ENCODE data around the gene DNAJC1. TPM values are rescaled to one million over a fixed set of nuclear protein-coding genes. Genes with fewer than 3 reads are reported as not detected.

DNAJC1 gene
- total RNA-seq, 1 donor from 2014 or later = 40.0 TPM

GRCh38 chr10:21904930-21905329 lies 98.6 kb downstream of the DNAJC1 start:
- H3K9me3 ChIP-seq = no peaks in the 10 kb centered on the region
- intact Hi-C loops (cut with DNase I) = no loop called here
- no peak overlapping the region for H3K4me3 ChIP-seq
- H3K4me1 ChIP-seq = no peaks in the 10 kb centered on the region
- no peak for DNase-seq (ENCODE audit: extremely low spot score in 2 of 2)
- H3K36me3 ChIP-seq = no peaks in the 10 kb centered on the region
- no peak for TF ChIP-seq POLR2A (IDR thresholded peaks at IDR 0.05)
- TF ChIP-seq, protein P1, sequence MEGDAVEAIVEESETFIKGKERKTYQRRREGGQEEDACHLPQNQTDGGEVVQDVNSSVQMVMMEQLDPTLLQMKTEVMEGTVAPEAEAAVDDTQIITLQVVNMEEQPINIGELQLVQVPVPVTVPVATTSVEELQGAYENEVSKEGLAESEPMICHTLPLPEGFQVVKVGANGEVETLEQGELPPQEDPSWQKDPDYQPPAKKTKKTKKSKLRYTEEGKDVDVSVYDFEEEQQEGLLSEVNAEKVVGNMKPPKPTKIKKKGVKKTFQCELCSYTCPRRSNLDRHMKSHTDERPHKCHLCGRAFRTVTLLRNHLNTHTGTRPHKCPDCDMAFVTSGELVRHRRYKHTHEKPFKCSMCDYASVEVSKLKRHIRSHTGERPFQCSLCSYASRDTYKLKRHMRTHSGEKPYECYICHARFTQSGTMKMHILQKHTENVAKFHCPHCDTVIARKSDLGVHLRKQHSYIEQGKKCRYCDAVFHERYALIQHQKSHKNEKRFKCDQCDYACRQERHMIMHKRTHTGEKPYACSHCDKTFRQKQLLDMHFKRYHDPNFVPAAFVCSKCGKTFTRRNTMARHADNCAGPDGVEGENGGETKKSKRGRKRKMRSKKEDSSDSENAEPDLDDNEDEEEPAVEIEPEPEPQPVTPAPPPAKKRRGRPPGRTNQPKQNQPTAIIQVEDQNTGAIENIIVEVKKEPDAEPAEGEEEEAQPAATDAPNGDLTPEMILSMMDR (IDR thresholded peaks at IDR 0.05) = no peak
- no peaks in the 10 kb centered on the region for H3K27me3 ChIP-seq
- H3K27ac ChIP-seq = no peak overlapping the region

- intact Hi-C loops (cut with DNase I) = no loop called here
- TF ChIP-seq POLR2AphosphoS5 (IDR thresholded peaks at IDR 0.05; ENCODE audit: insufficient read depth in 1 of 2, low read depth in 1 of 2) (no peak), POLR2A (IDR thresholded peaks at IDR 0.05) (no peak)
- TF ChIP-seq, protein P1 (IDR thresholded peaks at IDR 0.05) = no peak
- Histone ChIP-seq H3K4me3 (no peak overlapping the region), H3K4me1 (no peaks in the 10 kb centered on the region), H3K27ac (no peak overlapping the region), H3K9me3 (no peaks in the 10 kb centered on the region), H3K27me3 (no peaks in the 10 kb centered on the region), H3K36me3 (no peaks in the 10 kb centered on the region)
- no peak for DNase-seq (ENCODE audit: extremely low spot score in 2 of 2)
Observed at GRCh38 chr10:21899736-21900135, 103.8 kb downstream of the DNAJC1 start.

DNA sequence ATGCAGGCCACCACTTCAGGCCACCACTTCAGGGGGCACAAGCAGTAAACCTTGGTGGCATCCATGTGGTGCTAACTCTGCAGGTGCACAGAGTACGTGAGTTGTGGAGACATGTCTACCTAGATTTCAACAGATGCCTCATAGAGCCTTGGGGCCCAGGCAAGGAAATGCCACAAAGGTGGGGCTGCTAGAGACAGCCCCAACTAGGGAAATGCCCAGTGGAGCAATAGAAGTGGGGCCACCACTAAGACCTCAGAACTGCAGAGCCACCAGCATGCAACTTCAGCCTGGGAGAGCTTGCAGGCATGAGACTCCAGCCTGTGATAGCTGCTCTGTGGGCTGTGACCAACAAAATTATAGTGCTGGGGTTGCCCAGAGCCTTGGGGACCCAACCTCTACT lies 107.6 kb downstream of the DNAJC1 start:
- no peak overlapping the region for H3K27ac ChIP-seq
- no peak overlapping the region for H3K4me3 ChIP-seq
- no peaks in the 10 kb centered on the region for H3K4me1 ChIP-seq
- DNase-seq (ENCODE audit: extremely low spot score in 2 of 2) = no peak
- H3K9me3 ChIP-seq = peaks cover 9% of the 10 kb centered on the region
- H3K27me3 ChIP-seq = no peaks in the 10 kb centered on the region
- intact Hi-C loops (cut with DNase I) = no loop called here
- H3K36me3 ChIP-seq = peaks cover 0 to 11% of the 10 kb centered on the region in 2 donors
- TF ChIP-seq POLR2A (IDR thresholded peaks at IDR 0.05) (no peak), POLR2AphosphoS5 (IDR thresholded peaks at IDR 0.05; ENCODE audit: insufficient read depth in 1 of 2, low read depth in 1 of 2) (no peak)
- TF ChIP-seq, protein P1 (IDR thresholded peaks at IDR 0.05) = no peak

DNA sequence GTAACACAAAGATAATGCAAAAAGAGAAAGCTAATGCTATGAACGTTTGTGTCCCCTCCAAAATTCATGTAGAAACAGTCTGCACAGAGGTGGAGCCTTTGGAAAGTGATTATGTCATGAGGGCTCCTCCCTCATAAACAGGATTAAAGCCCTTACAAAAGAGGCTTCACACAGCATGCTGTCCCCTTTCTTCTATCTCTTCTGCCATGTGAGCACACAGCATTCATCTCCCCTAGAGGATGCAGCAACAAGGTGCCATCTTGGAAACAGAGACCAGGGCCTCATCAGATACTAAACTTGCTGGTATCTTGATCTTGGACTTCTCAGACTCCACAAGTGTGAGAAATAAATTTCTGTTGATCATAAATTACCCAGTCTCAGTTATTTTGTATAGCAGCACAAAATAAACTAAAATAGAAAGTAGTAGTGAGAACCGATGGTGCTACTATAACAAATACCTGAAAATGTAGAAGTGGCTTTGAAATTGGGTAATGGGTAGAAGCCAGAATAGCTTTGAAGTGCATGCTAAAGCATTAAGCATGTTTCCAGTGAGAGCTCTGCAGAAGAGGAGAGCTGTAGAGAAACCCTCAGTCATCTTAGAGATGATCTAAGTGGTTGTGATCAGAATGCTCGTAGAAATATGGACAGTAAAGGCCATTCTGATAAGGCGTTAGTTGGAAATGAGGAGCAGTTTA lies 108.7 kb downstream of the DNAJC1 start:
- H3K4me1 ChIP-seq = no peaks in the 10 kb centered on the region
- no peak for TF ChIP-seq POLR2A (IDR thresholded peaks at IDR 0.05)
- TF ChIP-seq POLR2AphosphoS5 (IDR thresholded peaks at IDR 0.05; ENCODE audit: insufficient read depth in 1 of 2, low read depth in 1 of 2) = no peak
- TF ChIP-seq, protein P1 (IDR thresholded peaks at IDR 0.05) = no peak

DNA sequence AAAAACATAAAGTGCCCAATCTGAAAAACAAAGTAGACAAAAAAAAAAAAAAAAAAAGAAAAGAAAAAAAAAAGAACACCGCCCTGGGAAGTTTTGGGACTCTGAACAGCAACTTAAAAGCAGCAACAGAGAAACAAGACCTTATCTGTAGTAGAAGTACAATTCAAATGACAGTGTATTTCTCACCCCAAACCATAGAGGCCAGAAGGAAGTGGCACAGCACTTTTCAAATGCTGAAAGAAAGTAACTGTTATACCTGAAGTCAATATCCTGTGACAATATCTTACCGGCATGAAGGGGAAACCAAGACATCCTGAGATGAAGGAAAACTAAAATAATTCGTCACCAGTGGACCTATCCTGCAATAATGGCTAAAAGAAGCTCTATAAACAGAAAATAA lies 112.1 kb downstream of the DNAJC1 start:
- Histone ChIP-seq H3K9me3 (peaks cover 9% of the 10 kb centered on the region), H3K27ac (no peak overlapping the region), H3K4me1 (no peaks in the 10 kb centered on the region), H3K4me3 (no peak overlapping the region), H3K36me3 (peaks cover 0 to 11% of the 10 kb centered on the region in 2 donors), H3K27me3 (no peaks in the 10 kb centered on the region)
- DNase-seq (ENCODE audit: extremely low spot score in 2 of 2) = no peak
- TF ChIP-seq POLR2A (IDR thresholded peaks at IDR 0.05) (no peak), POLR2AphosphoS5 (IDR thresholded peaks at IDR 0.05; ENCODE audit: insufficient read depth in 1 of 2, low read depth in 1 of 2) (no peak)
- TF ChIP-seq, protein P1 (IDR thresholded peaks at IDR 0.05) = no peak
- intact Hi-C loops (cut with DNase I) = no loop called here

More for the DNA sequence above, 108.7 kb downstream of the DNAJC1 start:
- intact Hi-C loops (cut with DNase I) = no loop called here
- Histone ChIP-seq H3K4me3 (no peak overlapping the region), H3K27me3 (no peaks in the 10 kb centered on the region), H3K27ac (no peak overlapping the region), H3K9me3 (peaks cover 9% of the 10 kb centered on the region), H3K36me3 (peaks cover 0 to 11% of the 10 kb centered on the region in 2 donors)
- DNase-seq (ENCODE audit: extremely low spot score in 2 of 2) = no peak

All from vagina (tissue), 2 donors.